BJ (cell line): ENCODE results near the gene SLC2A4. TPM values are rescaled to one million over a fixed set of nuclear protein-coding genes. Genes with fewer than 3 reads are reported as not detected.
A peak's percentile ranks its signal among the peaks of the same experiment; 100 is the strongest.

Experiments
- CTCF ChIA-PET: fragments of 350-600 bp; formaldehyde crosslinking; extraction: SDS; loops from one replicate; lab custom pipeline; 2021; ENCODE audit warnings: antibody characterized with exemption, inconsistent platforms; lab: Yijun Ruan, JAX
- POLR2A ChIA-PET: fragments of 300-600 bp; sonication (Branson Sonifier 250); formaldehyde crosslinking; extraction: SDS; loops from one replicate; lab custom pipeline; 2021; ENCODE audit warnings: antibody characterized with exemption; lab: Charles Lee
- DNase-seq: peaks from one replicate; pipeline ENCODE4 v3.0.0-alpha.2; 2011; ENCODE audit warnings: low read depth
- H3K27me3 ChIP-seq: 2 replicates; pipeline ENCODE4 v1.6.0; 2011; ENCODE audit warnings: low read length; ENCODE audit not compliant: control insufficient read depth, insufficient read depth
- H3K36me3 ChIP-seq: 2 replicates; pipeline ENCODE4 v1.5.1; 2011; ENCODE audit warnings: low read length; ENCODE audit not compliant: control insufficient read depth, insufficient read depth
- H3K4me3 ChIP-seq: 2 replicates; pipeline ENCODE4 v1.5.1; 2011; ENCODE audit warnings: low read depth, mild to moderate bottlenecking, control low read depth, low read length
- CTCF ChIP-seq: IDR thresholded peaks from 2 replicates; pipeline ENCODE4 v1.5.1; 2011; ENCODE audit warnings: low read depth, mild to moderate bottlenecking, control low read depth, inconsistent platforms, low read length, moderate library complexity; ENCODE audit not compliant: insufficient read depth
- polyA plus RNA-seq: library from polyadenylated mRNA; depleted of rRNA; stranded (reverse); fragments of >200 nt; gene quantifications from 2 replicates; pipeline ENCODE4 v1.2.3, GENCODE V29; 2011

The SLC2A4 gene
- polyA plus RNA-seq, 1 experiment: 0.36 TPM

- POLR2A ChIA-PET: interaction anchor here (0.6 to 1.0 kb wide), 4 partner anchors 9 to 34 kb away, joined by 3 to 6 read pairs (median 4); partner anchors contain the start of genes ACADVL, DLG4 and GABARAP
Observed at GRCh38 chr17:7251661-7252175, 29.8 kb upstream of the SLC2A4 start, which contains the start of gene CTDNEP1. Gene CTDNEP1, minus strand, starts transcription at chr17:7251734. Its CDS starts 438 bp downstream, at chr17:7251296.

GRCh38 chr17:7252176-7253043 is 29.1 kb upstream of the SLC2A4 start, which contains the start of gene ELP5:
Gene ELP5, plus strand, starts transcription at chr17:7252215. Its CDS starts 336 bp downstream, at chr17:7252551.
- peak; percentile 57 for DNase-seq
- Histone ChIP-seq H3K36me3 (peaks cover 9% of the 10 kb centered on the region; the same call in 1 of the 2 replicates), H3K27me3 (no peaks in the 10 kb centered on the region), H3K4me3 (peak within 1 kb of the TSS; percentile 78)
- no peak; the same call in 1 of the 2 replicates for TF ChIP-seq CTCF
- CTCF ChIA-PET: interaction anchor here (0.7 to 1.0 kb wide), 2 partner anchors 18 to 44 kb away, joined by 3 read pairs; partner anchors contain the start of gene DVL2
- POLR2A ChIA-PET: interaction anchor here (1.0 kb wide), 2 partner anchors 10 to 35 kb away, joined by 4 to 6 read pairs; partner anchors contain the start of gene GABARAP

More at GRCh38 chr17:7251661-7252175, 29.8 kb upstream of the SLC2A4 start, which contains the start of gene CTDNEP1:
- peak; percentile 98 for DNase-seq
- H3K27me3 ChIP-seq: no peaks in the 10 kb centered on the region
- H3K4me3 ChIP-seq: peak within 1 kb of the TSS; percentile 78
- peaks cover 7% of the 10 kb centered on the region; the same call in 1 of the 2 replicates for H3K36me3 ChIP-seq
- no peak for TF ChIP-seq CTCF
- CTCF ChIA-PET: interaction anchor here (0.7 to 1.1 kb wide), 3 partner anchors 17 to 184 kb away, joined by 3 read pairs; partner anchors contain the start of gene DVL2

- ChIA-PET CTCF (no interaction called here), POLR2A (no interaction called here)
- Histone ChIP-seq H3K4me3 (peak overlapping the region; percentile 78), H3K27me3 (no peaks in the 10 kb centered on the region), H3K36me3 (peaks cover 9% of the 10 kb centered on the region; the same call in 1 of the 2 replicates)
- no peak for TF ChIP-seq CTCF
- DNase-seq: no peak
Observed at GRCh38 chr17:7253082-7253481, 28.4 kb upstream of the SLC2A4 start.

GRCh38 chr17:7254511-7254910 is 27.0 kb upstream of the SLC2A4 start:
- no peaks in the 10 kb centered on the region for H3K27me3 ChIP-seq
- H3K4me3 ChIP-seq: no peak overlapping the region
- TF ChIP-seq CTCF: no peak
- POLR2A ChIA-PET: no interaction called here
- H3K36me3 ChIP-seq: peaks cover 13% of the 10 kb centered on the region; the same call in 1 of the 2 replicates
- CTCF ChIA-PET: interaction anchor here (0.6 to 1.0 kb wide), 2 partner anchors 42 to 303 kb away, joined by 3 to 6 read pairs; no protein-coding TSS in a partner anchor
- DNase-seq: no peak
